ENCODE data around the gene EXOSC1. TPM values are rescaled to one million over a fixed set of nuclear protein-coding genes. Genes with fewer than 3 reads are reported as not detected.

Gene EXOSC1
- total and polyA plus RNA-seq, 2 of the 13 experiments (the other 11 are each of a cell fraction or from before 2014, with no cell fraction given) = 36.3 to 39.9 TPM

DNA sequence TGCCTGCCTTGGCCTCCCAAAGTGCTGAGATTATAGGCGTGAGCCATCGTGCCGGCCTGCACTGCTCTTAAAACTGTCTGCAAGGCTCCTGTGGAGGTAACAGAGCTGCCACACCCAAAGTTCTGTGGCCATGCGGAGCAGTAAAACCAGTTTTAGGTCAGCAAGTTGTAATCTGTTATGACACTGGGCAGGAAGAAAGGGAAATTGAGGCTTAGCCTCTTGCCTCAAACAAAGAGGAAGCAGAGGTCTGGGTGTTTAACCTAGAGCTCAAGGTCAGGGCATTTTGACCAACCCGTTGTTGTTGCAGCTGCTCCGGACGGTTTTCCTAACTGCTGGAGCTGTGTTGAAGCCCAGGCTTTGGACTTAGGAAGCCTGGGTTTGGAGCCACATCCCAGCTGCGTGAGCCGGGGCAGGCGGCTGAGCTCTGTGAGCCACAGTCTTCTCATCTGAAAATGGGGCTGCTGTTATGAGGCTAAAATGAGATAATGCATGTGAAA, 37.3 kb downstream of the EXOSC1 start (continued):
- TF ChIP-seq, protein P1, sequence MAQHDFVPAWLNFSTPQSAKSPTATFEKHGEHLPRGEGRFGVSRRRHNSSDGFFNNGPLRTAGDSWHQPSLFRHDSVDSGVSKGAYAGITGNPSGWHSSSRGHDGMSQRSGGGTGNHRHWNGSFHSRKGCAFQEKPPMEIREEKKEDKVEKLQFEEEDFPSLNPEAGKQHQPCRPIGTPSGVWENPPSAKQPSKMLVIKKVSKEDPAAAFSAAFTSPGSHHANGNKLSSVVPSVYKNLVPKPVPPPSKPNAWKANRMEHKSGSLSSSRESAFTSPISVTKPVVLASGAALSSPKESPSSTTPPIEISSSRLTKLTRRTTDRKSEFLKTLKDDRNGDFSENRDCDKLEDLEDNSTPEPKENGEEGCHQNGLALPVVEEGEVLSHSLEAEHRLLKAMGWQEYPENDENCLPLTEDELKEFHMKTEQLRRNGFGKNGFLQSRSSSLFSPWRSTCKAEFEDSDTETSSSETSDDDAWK (CRISPR knock-in tag; IDR thresholded peaks at IDR 0.05) = no peak
- TF ChIP-seq, protein P2, sequence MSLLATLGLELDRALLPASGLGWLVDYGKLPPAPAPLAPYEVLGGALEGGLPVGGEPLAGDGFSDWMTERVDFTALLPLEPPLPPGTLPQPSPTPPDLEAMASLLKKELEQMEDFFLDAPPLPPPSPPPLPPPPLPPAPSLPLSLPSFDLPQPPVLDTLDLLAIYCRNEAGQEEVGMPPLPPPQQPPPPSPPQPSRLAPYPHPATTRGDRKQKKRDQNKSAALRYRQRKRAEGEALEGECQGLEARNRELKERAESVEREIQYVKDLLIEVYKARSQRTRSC (CRISPR knock-in tag; IDR thresholded peaks at IDR 0.05; ENCODE audit: low read depth) = no peak
- TF ChIP-seq YEATS4 (CRISPR knock-in tag; IDR thresholded peaks at IDR 0.05; ENCODE audit: borderline replicate concordance) (0 out of 2 replicates have a peak, but pooled peaks have one; percentile 29), NFKB2 (CRISPR knock-in tag; IDR thresholded peaks at IDR 0.05; ENCODE audit: borderline replicate concordance) (no peak), HNF4G (IDR thresholded peaks at IDR 0.05; ENCODE audit: borderline replicate concordance, low read depth, low read length) (peak; percentile 27; the same call in 1 of the 2 replicates), HNF4G (CRISPR knock-in tag; IDR thresholded peaks at IDR 0.05; ENCODE audit: borderline replicate concordance, low read depth) (no peak), NR2F2 (IDR thresholded peaks at IDR 0.05; ENCODE audit: borderline replicate concordance, low read depth) (0 out of 2 replicates have a peak, but pooled peaks have one; percentile 36), ZNF333 (CRISPR knock-in tag; IDR thresholded peaks at IDR 0.05; ENCODE audit: borderline replicate concordance) (no peak), FOXJ3 (CRISPR knock-in tag; IDR thresholded peaks at IDR 0.05; ENCODE audit: borderline replicate concordance) (peak; percentile 65; the same call in 1 of the 2 replicates), DPF2 (CRISPR knock-in tag; IDR thresholded peaks at IDR 0.05; ENCODE audit: borderline replicate concordance, low read depth) (no peak), ARNTL (CRISPR knock-in tag; IDR thresholded peaks at IDR 0.05) (peak; percentile 35; the same call in 1 of the 2 replicates), GATAD2A (CRISPR knock-in tag; IDR thresholded peaks at IDR 0.05) (peak; percentile 30; the same call in 1 of the 2 replicates), ZSCAN20 (CRISPR knock-in tag; IDR thresholded peaks at IDR 0.05; ENCODE audit: borderline replicate concordance) (peak; percentile 93; the same call in 1 of the 2 replicates), ZNF768 (CRISPR knock-in tag; IDR thresholded peaks at IDR 0.05) (peak; percentile 32; the same call in 1 of the 2 replicates), HOXA3 (CRISPR knock-in tag; IDR thresholded peaks at IDR 0.05) (peak; percentile 52), ZNF761 (CRISPR knock-in tag; conservative IDR thresholded peaks at IDR 0.05) (0 out of 2 replicates have a peak, but pooled peaks have one; percentile 50), SNAPC2 (CRISPR knock-in tag; IDR thresholded peaks at IDR 0.05) (0 out of 2 replicates have a peak, but pooled peaks have one; percentile 37), KMT2B (CRISPR knock-in tag; IDR thresholded peaks at IDR 0.05) (no peak), ELF1 (CRISPR knock-in tag; IDR thresholded peaks at IDR 0.05) (0 out of 2 replicates have a peak, but pooled peaks have one; percentile 19), IRX3 (CRISPR knock-in tag; IDR thresholded peaks at IDR 0.05; ENCODE audit: borderline replicate concordance, low read depth) (no peak), ZNF501 (CRISPR knock-in tag; IDR thresholded peaks at IDR 0.05) (peak; percentile 62; the same call in 1 of the 2 replicates)
- TF ChIP-seq, protein P3, sequence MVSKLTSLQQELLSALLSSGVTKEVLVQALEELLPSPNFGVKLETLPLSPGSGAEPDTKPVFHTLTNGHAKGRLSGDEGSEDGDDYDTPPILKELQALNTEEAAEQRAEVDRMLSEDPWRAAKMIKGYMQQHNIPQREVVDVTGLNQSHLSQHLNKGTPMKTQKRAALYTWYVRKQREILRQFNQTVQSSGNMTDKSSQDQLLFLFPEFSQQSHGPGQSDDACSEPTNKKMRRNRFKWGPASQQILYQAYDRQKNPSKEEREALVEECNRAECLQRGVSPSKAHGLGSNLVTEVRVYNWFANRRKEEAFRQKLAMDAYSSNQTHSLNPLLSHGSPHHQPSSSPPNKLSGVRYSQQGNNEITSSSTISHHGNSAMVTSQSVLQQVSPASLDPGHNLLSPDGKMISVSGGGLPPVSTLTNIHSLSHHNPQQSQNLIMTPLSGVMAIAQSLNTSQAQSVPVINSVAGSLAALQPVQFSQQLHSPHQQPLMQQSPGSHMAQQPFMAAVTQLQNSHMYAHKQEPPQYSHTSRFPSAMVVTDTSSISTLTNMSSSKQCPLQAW (CRISPR knock-in tag; IDR thresholded peaks at IDR 0.05) = peak; percentile 57; the same call in 1 of the 2 replicates
- TF ChIP-seq, protein P4, sequence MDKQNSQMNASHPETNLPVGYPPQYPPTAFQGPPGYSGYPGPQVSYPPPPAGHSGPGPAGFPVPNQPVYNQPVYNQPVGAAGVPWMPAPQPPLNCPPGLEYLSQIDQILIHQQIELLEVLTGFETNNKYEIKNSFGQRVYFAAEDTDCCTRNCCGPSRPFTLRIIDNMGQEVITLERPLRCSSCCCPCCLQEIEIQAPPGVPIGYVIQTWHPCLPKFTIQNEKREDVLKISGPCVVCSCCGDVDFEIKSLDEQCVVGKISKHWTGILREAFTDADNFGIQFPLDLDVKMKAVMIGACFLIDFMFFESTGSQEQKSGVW (CRISPR knock-in tag; IDR thresholded peaks at IDR 0.05; ENCODE audit: borderline replicate concordance) = no peak
- TF ChIP-seq, protein P5, sequence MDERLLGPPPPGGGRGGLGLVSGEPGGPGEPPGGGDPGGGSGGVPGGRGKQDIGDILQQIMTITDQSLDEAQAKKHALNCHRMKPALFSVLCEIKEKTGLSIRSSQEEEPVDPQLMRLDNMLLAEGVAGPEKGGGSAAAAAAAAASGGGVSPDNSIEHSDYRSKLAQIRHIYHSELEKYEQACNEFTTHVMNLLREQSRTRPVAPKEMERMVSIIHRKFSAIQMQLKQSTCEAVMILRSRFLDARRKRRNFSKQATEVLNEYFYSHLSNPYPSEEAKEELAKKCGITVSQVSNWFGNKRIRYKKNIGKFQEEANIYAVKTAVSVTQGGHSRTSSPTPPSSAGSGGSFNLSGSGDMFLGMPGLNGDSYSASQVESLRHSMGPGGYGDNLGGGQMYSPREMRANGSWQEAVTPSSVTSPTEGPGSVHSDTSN (CRISPR knock-in tag; IDR thresholded peaks at IDR 0.05) = no peak

Measured in HepG2 (cell line).